Measurements from ENCODE around the gene ADRM1.

Gene ADRM1

GRCh38 chr20:62285722-62286121 is 17.1 kb upstream of the ADRM1 start:
- TF ChIP-seq, protein P1, sequence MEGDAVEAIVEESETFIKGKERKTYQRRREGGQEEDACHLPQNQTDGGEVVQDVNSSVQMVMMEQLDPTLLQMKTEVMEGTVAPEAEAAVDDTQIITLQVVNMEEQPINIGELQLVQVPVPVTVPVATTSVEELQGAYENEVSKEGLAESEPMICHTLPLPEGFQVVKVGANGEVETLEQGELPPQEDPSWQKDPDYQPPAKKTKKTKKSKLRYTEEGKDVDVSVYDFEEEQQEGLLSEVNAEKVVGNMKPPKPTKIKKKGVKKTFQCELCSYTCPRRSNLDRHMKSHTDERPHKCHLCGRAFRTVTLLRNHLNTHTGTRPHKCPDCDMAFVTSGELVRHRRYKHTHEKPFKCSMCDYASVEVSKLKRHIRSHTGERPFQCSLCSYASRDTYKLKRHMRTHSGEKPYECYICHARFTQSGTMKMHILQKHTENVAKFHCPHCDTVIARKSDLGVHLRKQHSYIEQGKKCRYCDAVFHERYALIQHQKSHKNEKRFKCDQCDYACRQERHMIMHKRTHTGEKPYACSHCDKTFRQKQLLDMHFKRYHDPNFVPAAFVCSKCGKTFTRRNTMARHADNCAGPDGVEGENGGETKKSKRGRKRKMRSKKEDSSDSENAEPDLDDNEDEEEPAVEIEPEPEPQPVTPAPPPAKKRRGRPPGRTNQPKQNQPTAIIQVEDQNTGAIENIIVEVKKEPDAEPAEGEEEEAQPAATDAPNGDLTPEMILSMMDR (IDR thresholded peaks at IDR 0.05; ENCODE audit: insufficient read depth, missing control alignments): no peak
- FAIRE-seq: no peak
- no peak for DNase-seq (ENCODE audit: insufficient read length, low spot score)

DNA sequence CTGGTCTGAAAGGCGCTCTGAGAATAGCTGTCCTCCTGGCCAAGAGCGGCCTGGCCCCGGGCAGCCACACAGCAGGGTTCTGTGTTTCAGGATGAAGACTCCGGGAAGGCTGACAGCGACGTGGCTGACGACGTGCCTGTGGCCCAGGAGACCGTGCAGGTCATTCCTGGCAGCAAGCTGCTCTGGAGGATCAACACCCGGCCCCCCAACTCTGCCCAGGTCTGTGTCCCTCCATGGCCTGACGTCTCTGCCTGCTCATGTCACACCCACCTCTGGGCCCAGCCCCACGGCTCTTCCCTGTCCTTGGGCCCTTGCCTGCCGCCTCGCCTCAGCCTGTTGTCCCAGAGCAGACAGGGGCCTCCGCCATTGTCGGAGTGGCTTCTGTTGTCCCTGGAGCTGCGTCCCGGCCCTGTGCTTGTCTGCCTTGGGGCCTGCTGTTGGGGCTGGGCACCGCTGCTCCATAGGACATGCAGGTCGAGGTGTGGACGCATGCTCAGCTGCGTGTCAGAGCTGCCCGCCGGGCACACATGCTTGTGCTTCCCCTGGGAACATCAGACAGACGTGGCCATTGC is 16.2 kb upstream of the ADRM1 start:
- TF ChIP-seq, protein P1 (IDR thresholded peaks at IDR 0.05; ENCODE audit: insufficient read depth, missing control alignments): no peak
- DNase-seq (ENCODE audit: insufficient read length, low spot score): no peak

GRCh38 chr20:62287129-62287528 is 15.7 kb upstream of the ADRM1 start:
- TF ChIP-seq, protein P1 (IDR thresholded peaks at IDR 0.05; ENCODE audit: insufficient read depth, missing control alignments): no peak
- FAIRE-seq (no peak), DNase-seq (ENCODE audit: insufficient read length, low spot score) (no peak)

More for the DNA sequence above, 16.2 kb upstream of the ADRM1 start:
- no peak for FAIRE-seq

DNA sequence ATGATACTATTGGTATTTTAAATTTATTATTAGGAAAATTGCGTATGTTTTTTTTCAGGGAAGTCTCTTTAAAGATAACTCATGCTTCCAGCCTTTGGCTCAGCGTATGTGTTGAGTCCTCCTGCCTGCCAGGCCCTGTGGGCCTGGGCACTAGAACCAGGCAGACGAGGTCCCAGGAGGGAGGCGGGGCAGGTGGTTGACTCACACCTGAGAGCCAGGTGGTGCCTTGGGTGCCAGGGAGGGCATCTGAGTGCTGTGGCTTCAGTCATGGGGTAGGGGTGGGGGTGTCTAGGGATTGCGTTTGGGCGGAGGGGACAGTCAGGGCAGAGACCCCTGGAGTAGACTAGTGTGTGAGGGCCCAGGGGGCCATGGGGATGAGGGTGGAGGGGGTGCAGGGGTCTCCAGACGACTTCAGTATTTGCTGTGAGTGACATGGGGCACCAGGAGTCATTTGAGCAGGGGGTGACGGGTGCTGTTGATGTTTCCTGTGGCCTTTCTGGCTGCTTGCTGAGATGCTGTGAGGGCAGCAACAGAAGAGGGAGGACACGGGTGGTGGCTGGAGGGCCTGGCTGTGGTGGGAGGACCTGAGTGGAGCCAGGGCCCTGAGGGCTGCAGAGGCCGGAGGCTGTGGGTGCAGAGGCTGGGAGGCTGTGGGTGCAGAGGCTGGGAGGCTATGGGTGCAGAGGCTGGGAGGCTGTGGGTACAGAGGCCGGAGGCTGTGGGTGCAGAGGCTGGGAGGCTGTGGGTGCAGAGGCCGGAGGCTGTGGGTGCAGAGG is 14.8 kb upstream of the ADRM1 start:
- no peak for DNase-seq (ENCODE audit: insufficient read length, low spot score)
- no peak for FAIRE-seq
- TF ChIP-seq, protein P1 (IDR thresholded peaks at IDR 0.05; ENCODE audit: insufficient read depth, missing control alignments): no peak

GRCh38 chr20:62288535-62289105 is 14.2 kb upstream of the ADRM1 start:
- DNase-seq (ENCODE audit: insufficient read length, low spot score) (no peak), FAIRE-seq (no peak)
- TF ChIP-seq, protein P1 (IDR thresholded peaks at IDR 0.05; ENCODE audit: insufficient read depth, missing control alignments): no peak

DNA sequence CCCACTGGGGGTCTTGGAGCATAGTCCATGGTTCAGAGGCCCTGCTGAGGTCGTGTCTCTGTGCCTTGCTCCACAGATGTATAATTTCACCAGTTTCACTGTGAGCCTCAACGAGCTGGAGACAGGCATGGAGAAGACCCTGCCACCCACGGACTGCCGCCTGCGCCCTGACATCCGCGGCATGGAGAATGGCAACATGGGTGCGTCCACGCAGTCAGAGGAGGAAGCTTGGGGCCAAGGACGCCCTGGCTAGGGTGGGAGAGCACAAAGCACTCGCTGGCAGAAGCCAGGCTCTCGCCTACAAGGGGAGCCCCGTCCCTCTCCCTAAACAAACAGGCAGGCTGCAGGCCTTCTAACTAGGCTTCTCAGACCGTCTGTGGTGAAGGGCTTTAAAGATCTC is 13.7 kb upstream of the ADRM1 start:
- no peak for DNase-seq (ENCODE audit: insufficient read length, low spot score)
- FAIRE-seq: no peak
- TF ChIP-seq, protein P1 (IDR thresholded peaks at IDR 0.05; ENCODE audit: insufficient read depth, missing control alignments): no peak

GRCh38 chr20:62289898-62290297 is 12.9 kb upstream of the ADRM1 start:
- TF ChIP-seq, protein P1 (IDR thresholded peaks at IDR 0.05; ENCODE audit: insufficient read depth, missing control alignments): no peak
- FAIRE-seq (no peak), DNase-seq (ENCODE audit: insufficient read length, low spot score) (no peak)

All from D721Med (cell line).